ENCODE measurements around the gene RNF212B. TPM values are rescaled to one million over a fixed set of nuclear protein-coding genes. Genes with fewer than 3 reads are reported as not detected.

RNF212B gene
- total RNA-seq, 2 experiments from 2014 or later: not detected

- no peaks in the 10 kb centered on the region for H3K4me1 Mint-ChIP-seq (ENCODE audit: low read depth)
- peaks cover 5% of the 10 kb centered on the region for H3K27me3 Mint-ChIP-seq
- ATAC-seq (ENCODE audit: poor library complexity): no peak
- no peak overlapping the region for H3K27ac Mint-ChIP-seq
- no peaks in the 10 kb centered on the region for H3K9me3 Mint-ChIP-seq
- ChIA-PET POLR2A (no interaction called here), CTCF (interaction anchor here (0.7 kb wide), 1 partner anchor 22 kb away, joined by 3 read pairs; no protein-coding TSS in a partner anchor)
- H3K9me3 ChIP-seq (ENCODE audit: control insufficient read depth in 1 of 2, insufficient read depth in 1 of 2, low read length in 2 of 2): no peaks in the 10 kb centered on the region
- no peak for DNase-seq
- H3K27ac ChIP-seq (ENCODE audit: low read depth in 1 of 2, low read length in 2 of 2): no peak overlapping the region
- H3K36me3 Mint-ChIP-seq (ENCODE audit: low read depth): no peaks in the 10 kb centered on the region
- no peak overlapping the region for H3K4me3 Mint-ChIP-seq
- no peak for TF ChIP-seq CTCF (IDR thresholded peaks at IDR 0.05)
- H3K36me3 ChIP-seq (ENCODE audit: insufficient read depth, low read length): no peaks in the 10 kb centered on the region
- H3K4me3 ChIP-seq (ENCODE audit: low read length): no peak overlapping the region
- intact Hi-C loops (cut with DNase I, micrococcal nuclease): no loop called here
- no peaks in the 10 kb centered on the region for H3K27me3 ChIP-seq (ENCODE audit: control insufficient read depth in 1 of 2, insufficient read depth in 2 of 2, low read length in 2 of 2)
- no peaks in the 10 kb centered on the region for H3K4me1 ChIP-seq (ENCODE audit: insufficient read depth, low read length)
These were observed 35.7 kb upstream of the RNF212B start for GRCh38 chr14:23202001-23202400.

GRCh38 chr14:23206422-23207145 lies 31.2 kb upstream of the RNF212B start:
- CTCF ChIA-PET: no interaction called here
- Histone ChIP-seq H3K4me1 (ENCODE audit: insufficient read depth, low read length) (no peaks in the 10 kb centered on the region), H3K4me3 (ENCODE audit: low read length) (no peak overlapping the region), H3K27me3 (ENCODE audit: control insufficient read depth in 1 of 2, insufficient read depth in 2 of 2, low read length in 2 of 2) (peaks cover 0 to 8% of the 10 kb centered on the region in 2 experiments), H3K9me3 (ENCODE audit: control insufficient read depth in 1 of 2, insufficient read depth in 1 of 2, low read length in 2 of 2) (no peaks in the 10 kb centered on the region), H3K27ac (ENCODE audit: low read depth in 1 of 2, low read length in 2 of 2) (no peak overlapping the region), H3K36me3 (ENCODE audit: insufficient read depth, low read length) (no peaks in the 10 kb centered on the region)
- Mint-ChIP-seq H3K27ac (no peak overlapping the region), H3K4me1 (ENCODE audit: low read depth) (no peaks in the 10 kb centered on the region), H3K4me3 (no peak overlapping the region), H3K36me3 (ENCODE audit: low read depth) (no peaks in the 10 kb centered on the region), H3K9me3 (no peaks in the 10 kb centered on the region), H3K27me3 (peaks cover 40% of the 10 kb centered on the region)
- POLR2A ChIA-PET: no interaction called here
- TF ChIP-seq CTCF (IDR thresholded peaks at IDR 0.05): no peak
- DNase-seq (no peak), ATAC-seq (ENCODE audit: poor library complexity) (no peak)
- intact Hi-C loops (cut with DNase I, micrococcal nuclease): no loop called here

- POLR2A ChIA-PET: no interaction called here
- H3K4me3 Mint-ChIP-seq: no peak overlapping the region
- no peak overlapping the region for H3K27ac Mint-ChIP-seq
- Histone ChIP-seq H3K36me3 (ENCODE audit: insufficient read depth, low read length) (no peaks in the 10 kb centered on the region), H3K27ac (ENCODE audit: low read depth in 1 of 2, low read length in 2 of 2) (no peak overlapping the region), H3K4me1 (ENCODE audit: insufficient read depth, low read length) (no peaks in the 10 kb centered on the region), H3K4me3 (ENCODE audit: low read length) (no peak overlapping the region), H3K9me3 (ENCODE audit: control insufficient read depth in 1 of 2, insufficient read depth in 1 of 2, low read length in 2 of 2) (no peaks in the 10 kb centered on the region), H3K27me3 (ENCODE audit: control insufficient read depth in 1 of 2, insufficient read depth in 2 of 2, low read length in 2 of 2) (peaks cover 0 to 8% of the 10 kb centered on the region in 2 experiments)
- no peaks in the 10 kb centered on the region for H3K9me3 Mint-ChIP-seq
- H3K36me3 Mint-ChIP-seq (ENCODE audit: low read depth): no peaks in the 10 kb centered on the region
- ATAC-seq (ENCODE audit: poor library complexity): no peak
- intact Hi-C loops (cut with DNase I, micrococcal nuclease): no loop called here
- CTCF ChIA-PET: no interaction called here
- no peak for DNase-seq
- peaks cover 43% of the 10 kb centered on the region for H3K27me3 Mint-ChIP-seq
- no peaks in the 10 kb centered on the region for H3K4me1 Mint-ChIP-seq (ENCODE audit: low read depth)
- no peak for TF ChIP-seq CTCF (IDR thresholded peaks at IDR 0.05)
These were observed 30.6 kb upstream of the RNF212B start for GRCh38 chr14:23207146-23207540.

All from CD4-positive, alpha-beta T cell (primary cell).